GM20000 (cell line): ENCODE results near the gene PRICKLE4.

ENCODE experiments used
- DNase-seq: peaks from one replicate; pipeline ENCODE4 v3.0.0; 2012; ENCODE audit warnings: low spot score
- CTCF ChIP-seq: IDR thresholded peaks from 2 replicates; pipeline ENCODE4 v1.5.1; 2012; ENCODE audit warnings: mild to moderate bottlenecking, control low read depth; ENCODE audit errors: extremely low read depth, missing control alignments

Gene PRICKLE4

GRCh38 chr6:41778895-41779294 is 1.7 kb upstream of the PRICKLE4 start:
- no peak for TF ChIP-seq CTCF

GRCh38 chr6:41779336-41779735 is 1.2 kb upstream of the PRICKLE4 start:
- DNase-seq = no peak

More at GRCh38 chr6:41778895-41779294, 1.7 kb upstream of the PRICKLE4 start:
- DNase-seq = no peak

GRCh38 chr6:41779788-41780550 is 613 bp upstream of the PRICKLE4 start, which contains the start of gene FRS3:
Gene FRS3 (minus strand): TSS chr6:41779900. CDS start chr6:41776987, 2,913 bp downstream.
- peak; percentile 99 for DNase-seq
- TF ChIP-seq CTCF = peak; percentile 96

More at GRCh38 chr6:41779336-41779735, 1.2 kb upstream of the PRICKLE4 start:
- TF ChIP-seq CTCF = no peak

GRCh38 chr6:41781366-41781730 is 766 bp downstream of the PRICKLE4 start:
- no peak for TF ChIP-seq CTCF
- DNase-seq = no peak

- DNase-seq = no peak
- no peak for TF ChIP-seq CTCF
These were observed 2.7 kb downstream of the PRICKLE4 start for GRCh38 chr6:41783106-41783780.

GRCh38 chr6:41784581-41785171 is 4.1 kb downstream of the PRICKLE4 start:
- no peak for DNase-seq
- TF ChIP-seq CTCF = no peak

GRCh38 chr6:41785254-41785653 is 4.7 kb downstream of the PRICKLE4 start:
- no peak for TF ChIP-seq CTCF
- no peak for DNase-seq
